GM12875 (cell line): ENCODE data around the gene NUBPL.

ENCODE experiments used
- H3K4me3 ChIP-seq: one replicate; pipeline ENCODE4 v1.5.1; 2011; ENCODE audit warnings: low read depth, low read length, control low read depth
- CTCF ChIP-seq: IDR thresholded peaks from 2 replicates; pipeline ENCODE4 v1.5.1; 2011; ENCODE audit warnings: low read depth, mild to moderate bottlenecking, control low read depth, inconsistent platforms, low read length, moderate library complexity, borderline replicate concordance; ENCODE audit not compliant: insufficient read depth

Gene NUBPL

GRCh38 chr14:31712244-31713127 is 151.3 kb downstream of the NUBPL start:
- TF ChIP-seq CTCF: no peak
- no peak overlapping the region for H3K4me3 ChIP-seq

- no peak for TF ChIP-seq CTCF
- H3K4me3 ChIP-seq: no peak overlapping the region
Observed at GRCh38 chr14:31716208-31716607, 155.0 kb downstream of the NUBPL start.

GRCh38 chr14:31717294-31718085 is 156.3 kb downstream of the NUBPL start:
- no peak for TF ChIP-seq CTCF
- H3K4me3 ChIP-seq: no peak overlapping the region

- TF ChIP-seq CTCF: no peak
- H3K4me3 ChIP-seq: no peak overlapping the region
Observed at GRCh38 chr14:31718585-31718984, 157.4 kb downstream of the NUBPL start.

- no peak for TF ChIP-seq CTCF
- H3K4me3 ChIP-seq: no peak overlapping the region
Observed at GRCh38 chr14:31718985-31719384, 157.8 kb downstream of the NUBPL start.

GRCh38 chr14:31726337-31726736 is 165.1 kb downstream of the NUBPL start:
- no peak for TF ChIP-seq CTCF
- no peak overlapping the region for H3K4me3 ChIP-seq
